NCI-H774 (cell line): ENCODE measurements around the gene THYN1.
A peak's percentile ranks its signal among the peaks of the same experiment; 100 is the strongest.
"Not testable (repeated sequence)": the region's sequence is repeated elsewhere in the genome, so short reads cannot be mapped to it uniquely, and the experiment has no call there.

ENCODE experiments used
- DNase-seq: peaks from one replicate; lab custom pipeline; 2025; lab: John Stamatoyannopoulos, UW

THYN1 gene

GRCh38 chr11:134253188-134253993, at the start of gene THYN1, which contains the start of gene ACAD8:
TSS of gene THYN1 (minus strand) at chr11:134253352. CDS start at chr11:134252882, 470 bp downstream.
TSS of gene ACAD8 (plus strand) at chr11:134253568. CDS start at chr11:134253601, 33 bp downstream.
- peak; percentile 98 for DNase-seq

GRCh38 chr11:134294664-134295063, 41.5 kb upstream of the THYN1 start:
- DNase-seq: no peak

- DNase-seq: no peak
Measured at GRCh38 chr11:134293119-134294113, 40.3 kb upstream of the THYN1 start.

DNA sequence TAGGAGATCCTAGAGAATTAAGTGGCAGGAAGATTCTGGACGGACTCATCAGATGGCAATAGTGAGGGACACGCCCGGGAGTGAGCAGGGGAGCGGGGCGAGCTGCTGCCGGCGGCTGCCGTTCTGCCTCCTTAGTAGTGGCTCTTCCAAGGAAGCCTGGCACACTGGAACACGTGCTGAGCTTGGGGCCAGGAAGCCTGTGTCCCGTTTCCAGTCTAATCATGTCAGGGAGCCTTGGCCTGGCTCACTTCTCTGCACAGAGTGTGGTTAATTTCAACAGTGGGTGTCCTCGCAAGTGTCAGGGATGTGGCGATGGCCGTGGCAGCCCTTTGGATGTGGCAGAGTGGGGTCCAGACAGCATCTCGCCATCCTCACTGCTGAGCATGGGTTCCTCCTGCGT, 39.5 kb upstream of the THYN1 start:
- no peak for DNase-seq

DNA sequence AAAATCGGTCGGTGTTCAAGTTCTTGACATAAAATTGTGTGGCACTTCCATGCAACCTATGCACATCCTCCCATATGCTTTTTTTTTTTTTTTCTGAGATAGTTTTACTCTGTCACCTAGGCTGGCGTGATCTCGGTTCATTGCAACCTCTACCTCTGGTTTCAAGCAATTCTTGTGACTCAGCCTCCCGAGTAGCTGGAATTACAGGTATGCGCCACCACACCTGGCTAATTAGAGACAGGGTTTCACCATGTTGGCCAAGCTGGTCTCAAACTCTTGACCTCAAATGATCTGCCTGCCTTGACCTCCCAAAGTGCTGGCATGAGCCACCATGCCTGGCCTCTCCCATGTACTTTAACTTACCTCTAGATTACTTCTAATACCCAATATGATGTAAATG, 38.0 kb upstream of the THYN1 start:
- no peak for DNase-seq

- DNase-seq: no peak
Measured at GRCh38 chr11:134290646-134291045, 37.5 kb upstream of the THYN1 start.

GRCh38 chr11:134289789-134290188, 36.6 kb upstream of the THYN1 start:
- no peak for DNase-seq

DNA sequence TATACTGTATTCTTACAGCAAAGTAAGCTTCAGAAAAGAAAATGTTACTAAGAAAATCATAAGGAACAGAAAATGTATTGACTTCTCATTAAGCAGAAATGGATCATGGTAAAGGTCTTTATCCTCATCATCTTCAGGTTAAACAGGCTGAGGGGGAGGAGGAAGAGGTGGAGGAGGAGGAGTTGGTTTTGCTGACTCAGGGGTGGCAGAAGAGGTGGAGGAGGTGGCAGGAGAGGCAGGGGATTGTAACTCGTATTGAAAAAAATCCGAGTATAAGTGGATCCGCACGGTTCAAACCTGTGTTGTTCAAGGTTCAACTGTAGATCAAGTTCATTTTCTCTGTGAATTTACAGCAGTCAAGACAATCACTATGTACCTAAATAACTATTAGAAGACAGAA, 36.0 kb upstream of the THYN1 start:
- no peak for DNase-seq

- DNase-seq: no peak
Measured at GRCh38 chr11:134288486-134288885, 35.3 kb upstream of the THYN1 start.

DNA sequence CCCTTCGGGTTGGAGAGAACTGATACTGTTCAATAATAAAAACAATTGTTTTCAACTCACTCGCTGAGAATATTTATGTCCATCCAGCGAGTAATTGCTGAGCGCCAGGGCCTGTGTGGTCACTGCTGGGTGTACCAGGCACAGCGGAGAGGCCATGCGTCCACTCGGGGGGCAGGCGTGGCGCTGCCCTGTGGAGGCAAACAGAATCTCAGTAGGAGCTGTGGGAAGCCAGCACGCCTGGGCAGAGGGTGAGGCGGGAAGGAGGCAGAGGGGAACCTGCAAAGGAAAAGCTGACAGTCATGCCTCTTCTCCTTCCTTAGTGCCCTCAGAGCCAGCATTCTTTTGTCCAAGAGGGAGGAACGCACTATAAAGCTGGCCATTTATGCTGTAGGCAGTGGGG, 34.4 kb upstream of the THYN1 start:
- DNase-seq: no peak

DNA sequence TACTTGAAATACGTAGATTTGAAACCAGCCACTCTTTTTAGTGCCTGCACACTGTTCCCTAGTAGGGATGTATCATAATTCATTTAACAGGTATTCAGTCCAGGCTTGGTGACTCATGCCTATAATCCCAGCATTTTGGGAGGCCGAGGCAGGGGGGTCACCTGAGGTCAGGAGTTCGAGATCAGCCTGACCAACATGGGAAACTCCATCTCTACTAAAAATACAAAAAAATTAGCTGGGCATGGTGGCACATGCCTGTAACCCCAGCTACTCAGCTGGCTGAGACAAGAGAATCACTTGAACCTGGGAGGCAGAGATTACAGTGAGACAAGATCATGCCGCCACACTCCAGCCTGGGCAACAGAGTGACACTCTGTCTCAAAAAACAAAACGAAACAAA, 31.2 kb upstream of the THYN1 start:
- not testable (repeated sequence) for DNase-seq

DNA sequence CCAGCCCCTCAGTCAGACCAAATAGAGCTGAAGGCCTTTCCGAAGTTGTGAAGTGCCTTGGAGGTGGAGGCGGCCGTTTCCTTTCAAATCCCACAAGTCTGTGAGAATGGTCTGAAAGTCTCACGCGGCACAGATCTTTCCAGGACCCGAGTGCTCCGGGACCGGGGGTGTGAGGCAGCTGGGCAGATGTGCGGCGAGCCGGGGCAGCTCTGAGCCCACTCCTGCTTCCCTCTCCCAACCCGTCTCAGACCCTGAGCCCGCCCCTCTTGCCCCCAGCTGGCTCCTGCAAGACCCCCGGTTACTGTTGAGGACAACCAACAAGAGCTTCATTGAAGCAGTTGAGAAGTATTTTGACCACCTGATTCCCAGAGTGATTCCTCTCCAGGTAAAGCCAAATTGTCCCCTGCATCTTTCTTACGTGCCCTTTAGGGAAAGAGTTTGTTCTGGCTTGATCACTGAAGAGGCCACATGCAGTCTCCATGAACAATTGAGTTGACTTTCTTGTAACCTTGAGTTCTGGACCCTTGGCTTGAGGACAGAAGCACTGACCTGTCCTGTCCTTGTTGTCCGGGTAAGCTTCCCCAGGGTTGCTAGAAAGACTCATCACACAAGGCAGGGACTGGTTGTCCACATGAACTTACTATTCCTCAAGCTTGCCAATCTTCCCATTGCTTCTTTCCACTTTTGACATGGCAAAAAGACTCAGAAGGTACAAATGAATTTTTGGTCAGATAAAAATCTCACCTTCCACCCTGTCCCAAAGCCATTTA, 30.5 kb upstream of the THYN1 start:
- DNase-seq: no peak

GRCh38 chr11:134282121-134283045, 29.2 kb upstream of the THYN1 start:
- DNase-seq: no peak

DNA sequence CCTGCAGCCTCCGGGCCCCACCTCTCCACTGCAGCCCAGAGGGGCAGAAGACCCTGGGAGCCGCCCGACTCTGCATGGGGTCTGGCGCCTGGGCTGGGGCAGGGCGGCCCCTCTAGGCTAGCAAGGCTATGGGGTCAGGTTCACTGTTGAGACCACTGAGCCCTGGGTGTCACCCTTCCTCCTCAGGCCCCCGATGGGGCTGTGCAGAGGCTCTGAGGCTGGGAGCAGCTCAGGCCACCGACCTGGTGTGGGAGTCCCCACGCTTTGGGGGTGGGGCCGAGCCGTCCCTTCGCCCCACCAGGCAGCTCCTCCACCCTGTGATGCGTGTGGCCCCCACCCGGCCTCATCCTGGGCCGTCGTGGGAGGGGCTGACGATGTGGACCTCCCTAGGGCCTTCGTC, 28.5 kb upstream of the THYN1 start:
- not testable (repeated sequence) for DNase-seq

- no peak for DNase-seq
Measured at GRCh38 chr11:134278356-134278755, 25.2 kb upstream of the THYN1 start.

GRCh38 chr11:134277183-134278001, 24.2 kb upstream of the THYN1 start:
- DNase-seq: no peak

GRCh38 chr11:134276396-134277182, 23.4 kb upstream of the THYN1 start:
- no peak for DNase-seq

DNA sequence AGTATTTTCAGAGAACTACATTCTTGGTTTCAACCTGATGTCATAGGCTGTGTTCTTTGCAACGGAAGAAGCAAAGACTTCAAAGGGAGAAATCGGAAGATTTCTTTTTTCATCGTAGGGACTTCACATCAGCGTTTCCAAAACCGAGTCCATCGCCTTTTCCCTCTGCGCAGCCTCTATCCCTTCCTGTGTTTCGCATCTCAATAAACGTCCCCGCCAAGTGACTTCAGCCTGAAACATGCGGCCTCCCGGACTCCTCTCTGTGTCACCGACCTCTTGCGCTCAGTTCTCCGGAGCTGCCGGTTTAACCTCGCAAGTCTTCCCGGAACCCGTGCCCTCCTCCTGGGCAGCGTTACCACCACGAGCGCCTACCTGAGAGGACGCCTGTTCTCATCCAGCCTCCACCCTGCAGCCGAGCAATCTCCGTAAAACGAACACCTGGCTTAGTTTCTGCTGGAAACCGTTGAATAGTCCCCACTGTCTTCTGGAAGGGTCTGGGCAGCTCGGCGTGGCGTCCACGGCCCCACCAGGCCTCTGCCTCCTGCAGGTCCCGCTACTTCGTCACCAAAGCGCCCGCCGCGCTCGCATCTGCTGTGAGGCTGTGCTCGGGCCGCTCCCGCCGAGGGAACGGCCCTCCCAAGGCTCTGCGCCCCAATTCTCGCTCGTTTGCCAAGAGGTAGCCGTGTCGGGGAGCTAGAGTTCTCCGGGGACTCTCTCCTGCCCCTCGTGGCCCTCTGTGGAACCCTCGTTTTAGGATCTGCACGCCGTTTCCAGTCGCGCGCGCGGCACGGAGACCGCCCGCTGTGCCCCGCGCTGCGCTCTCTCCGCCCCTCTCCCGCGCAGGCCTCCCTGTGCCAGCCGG, 22.6 kb upstream of the THYN1 start, which contains the start of gene GLB1L3:
GLB1L3 (plus strand) TSS at position 846 of the 862 bp plus-strand sequence. CDS start 362 bp downstream, outside the sequence.
- DNase-seq: no peak
